H1 (cell line): ENCODE data around the gene IGFBP1. TPM values are rescaled to one million over a fixed set of nuclear protein-coding genes. Genes with fewer than 3 reads are reported as not detected.

Experiments
- CTCF ChIA-PET: fragments of 300-600 bp; sonication (Branson Sonifier 250); formaldehyde crosslinking; loops from one replicate; lab custom pipeline; 2021; ENCODE audit not compliant: partially characterized antibody; lab: Charles Lee
- POLR2A ChIA-PET: fragments of 300-600 bp; sonication (Branson Sonifier 250); formaldehyde crosslinking; loops from one replicate; lab custom pipeline; 2021; ENCODE audit warnings: inconsistent platforms; ENCODE audit not compliant: partially characterized antibody; lab: Charles Lee
- DNase-seq, 2 experiments: peaks; one replicate each; pipeline versions ENCODE4 v3.0.0 to v3.0.0-alpha.2; 2010 to 2022; ENCODE audit warnings: low spot score in 2 of 2, low read depth in 1 of 2, mixed read lengths in 1 of 2
- FAIRE-seq: peaks from 2 replicates; lab custom pipeline; 2011; peaks lifted over from hg19 to GRCh38; lab: Jason Lieb, UNC
- H2AFZ ChIP-seq: 2 replicates; pipeline ENCODE4 v1.8.1; 2012; ENCODE audit warnings: low read length, inconsistent platforms
- H2AK5ac ChIP-seq: 2 replicates; pipeline ENCODE4 v1.6.1; 2013; ENCODE audit warnings: low read depth, low read length
- H2BK120ac ChIP-seq: replicated peaks from 2 replicates; pipeline ENCODE3; 2013; ENCODE audit warnings: low read depth, low read length, inconsistent platforms
- H2BK12ac ChIP-seq: 2 replicates; pipeline ENCODE4 v1.6.1; 2013; ENCODE audit warnings: low read depth, low read length
- H2BK15ac ChIP-seq: 2 replicates; pipeline ENCODE4 v1.6.1; 2013; ENCODE audit warnings: low read length
- H2BK20ac ChIP-seq: 2 replicates; pipeline ENCODE4 v1.6.1; 2013; ENCODE audit warnings: low read length
- H2BK5ac ChIP-seq: 2 replicates; pipeline ENCODE4 v1.6.1; 2013; ENCODE audit warnings: low read depth, low read length
- H3K14ac ChIP-seq: 2 replicates; pipeline ENCODE4 v1.6.1; 2013; ENCODE audit warnings: inconsistent platforms; ENCODE audit not compliant: insufficient read length
- H3K18ac ChIP-seq: 2 replicates; pipeline ENCODE4 v1.6.1; 2013; ENCODE audit warnings: low read length; ENCODE audit errors: extremely low read depth
- H3K23ac ChIP-seq: 2 replicates; pipeline ENCODE4 v1.6.1; 2013; ENCODE audit warnings: inconsistent platforms; ENCODE audit not compliant: insufficient read length
- H3K23me2 ChIP-seq: 2 replicates; pipeline ENCODE4 v1.6.1; 2013; ENCODE audit warnings: low read depth, low read length
- H3K27ac ChIP-seq: 2 replicates; pipeline ENCODE4 v1.6.1; 2011; ENCODE audit warnings: low read depth, low read length, inconsistent platforms
- H3K27me3 ChIP-seq, 4 experiments: replicated peaks in 1 of 4; 1 replicate in 1 of 4; 2 replicates in 3 of 4; pipeline versions ENCODE4 v1.6.1 to v1.8.1; 2011 to 2013; ENCODE audit warnings: low read length in 3 of 4, mild to moderate bottlenecking in 3 of 4, inconsistent platforms in 2 of 4, mixed read lengths in 2 of 4, moderate library complexity in 1 of 4; ENCODE audit not compliant: control insufficient read depth in 3 of 4, insufficient read depth in 3 of 4; ENCODE audit errors: extremely low read depth in 1 of 4
- H3K36me3 ChIP-seq, 4 experiments: 2 replicates each; pipeline versions ENCODE4 v1.6.1 to v1.8.1; 2011 to 2013; ENCODE audit warnings: mild to moderate bottlenecking in 4 of 4, low read length in 3 of 4, moderate library complexity in 2 of 4, control low read depth in 1 of 4, inconsistent platforms in 1 of 4; ENCODE audit not compliant: insufficient read depth in 4 of 4, control insufficient read depth in 2 of 4
- H3K4ac ChIP-seq: replicated peaks from 2 replicates; pipeline ENCODE3; 2013; ENCODE audit warnings: low read length, low read depth, mixed read lengths, inconsistent platforms; ENCODE audit not compliant: insufficient read length
- H3K4me1 ChIP-seq, 4 experiments: replicated peaks in 1 of 4; 1 replicate in 1 of 4; 2 replicates in 3 of 4; pipeline versions ENCODE4 v1.6.1 to v1.8.1; 2011 to 2013; ENCODE audit warnings: low read length in 3 of 4, inconsistent platforms in 2 of 4, mixed read lengths in 1 of 4; ENCODE audit not compliant: insufficient read depth in 4 of 4, control insufficient read depth in 3 of 4
- H3K4me2 ChIP-seq, 2 experiments: 2 replicates each; pipeline versions ENCODE4 v1.6.1 to v1.8.1; 2011 to 2013; ENCODE audit warnings: low read depth in 2 of 2, low read length in 2 of 2, control low read depth in 1 of 2, inconsistent platforms in 1 of 2, mild to moderate bottlenecking in 1 of 2; ENCODE audit not compliant: insufficient read depth in 1 of 2
- H3K4me3 ChIP-seq, 4 experiments: fragments of 200-600, 300-600 bp in 1 of 4; sonication (generic), shearing (Covaris generic), sonication (Bioruptor Twin) in 1 of 4; 2 replicates each; pipeline versions ENCODE4 v1.5.1 to v1.8.1; 2011 to 2016; ENCODE audit warnings: low read length in 4 of 4, low read depth in 3 of 4, control low read depth in 2 of 4, inconsistent platforms in 2 of 4, mild to moderate bottlenecking in 2 of 4, mixed read lengths in 1 of 4, moderate library complexity in 1 of 4; ENCODE audit not compliant: insufficient read depth in 2 of 4; ENCODE audit errors: extremely low read depth in 1 of 4
- H3K56ac ChIP-seq: replicated peaks from 2 replicates; pipeline ENCODE3; 2013; ENCODE audit warnings: low read depth, mild to moderate bottlenecking, mixed read lengths, low read length, inconsistent platforms; ENCODE audit not compliant: insufficient read length
- H3K79me1 ChIP-seq: 2 replicates; pipeline ENCODE4 v1.6.1; 2013; ENCODE audit warnings: low read depth, low read length, control low read depth
- H3K79me2 ChIP-seq, 2 experiments: 2 replicates each; pipeline versions ENCODE4 v1.6.1 to v1.8.1; 2012 to 2013; ENCODE audit warnings: low read length in 2 of 2, mild to moderate bottlenecking in 2 of 2, inconsistent platforms in 1 of 2; ENCODE audit not compliant: insufficient read depth in 2 of 2, control insufficient read depth in 1 of 2
- H3K9ac ChIP-seq, 4 experiments: replicated peaks in 1 of 4; 1 replicate in 1 of 4; 2 replicates in 3 of 4; pipeline versions ENCODE4 v1.6.1 to v1.8.1; 2011 to 2013; ENCODE audit warnings: low read depth in 3 of 4, low read length in 3 of 4, control low read depth in 2 of 4, mild to moderate bottlenecking in 2 of 4, moderate library complexity in 2 of 4, inconsistent platforms in 1 of 4; ENCODE audit errors: extremely low read depth in 1 of 4
- H3K9me3 ChIP-seq, 2 experiments: 2 replicates each; pipeline versions ENCODE4 v1.6.1 to v1.8.1; 2012 to 2013; ENCODE audit warnings: mild to moderate bottlenecking in 2 of 2, moderate library complexity in 2 of 2, control low read depth in 1 of 2, inconsistent platforms in 1 of 2, low read depth in 1 of 2, low read length in 1 of 2, mixed read lengths in 1 of 2; ENCODE audit not compliant: insufficient read depth in 2 of 2
- H4K20me1 ChIP-seq, 2 experiments: replicated peaks in 1 of 2; 2 replicates each; pipeline versions ENCODE3 to v1.8.1; 2011 to 2013; ENCODE audit warnings: inconsistent platforms in 2 of 2, low read length in 2 of 2, mild to moderate bottlenecking in 1 of 2; ENCODE audit not compliant: insufficient read depth in 2 of 2, control insufficient read depth in 1 of 2
- H4K5ac ChIP-seq: 2 replicates; pipeline ENCODE4 v1.6.1; 2013; ENCODE audit warnings: low read length, low read depth, mixed read lengths, inconsistent platforms; ENCODE audit not compliant: insufficient read length
- H4K8ac ChIP-seq: 2 replicates; pipeline ENCODE4 v1.8.0; 2013; ENCODE audit warnings: mild to moderate bottlenecking, moderate library complexity, low read length, inconsistent platforms; ENCODE audit not compliant: insufficient read depth; ENCODE audit errors: extremely low read depth
- H4K91ac ChIP-seq: replicated peaks from 2 replicates; pipeline ENCODE3; 2013; ENCODE audit warnings: low read length, mixed read lengths, inconsistent platforms; ENCODE audit not compliant: insufficient read length
- BACH1 ChIP-seq: IDR thresholded peaks from 2 replicates; pipeline ENCODE4 v1.6.1; 2012; ENCODE audit warnings: low read length, improper control_type of control experiment
- CHD1 ChIP-seq: IDR thresholded peaks from 2 replicates; pipeline ENCODE4 v1.6.1; 2012; ENCODE audit warnings: low read depth, low read length, improper control_type of control experiment
- HDAC6 ChIP-seq: IDR thresholded peaks from one replicate; pipeline ENCODE4 v1.7.1; 2012; ENCODE audit warnings: low read depth, mild to moderate bottlenecking, inconsistent platforms, low read length, moderate library complexity
- TAF1 ChIP-seq: IDR thresholded peaks from 2 replicates; pipeline ENCODE4 v1.6.1; 2011; ENCODE audit warnings: mild to moderate bottlenecking, low read depth, low read length
- ZNF274 ChIP-seq: IDR thresholded peaks from 2 replicates; pipeline ENCODE4 v1.7.0; 2012; ENCODE audit warnings: low read length, borderline replicate concordance; ENCODE audit errors: extremely low read depth
- WGBS, 2 experiments: shearing (Covaris generic) in 1 of 2; methylation state at CpG; one replicate each; pipeline versions ENCODE4 v1.1.6 to v1.1.7; 2013 to 2015; ENCODE audit warnings: low lambda C conversion rate in 2 of 2, mixed read lengths in 2 of 2, inconsistent platforms in 1 of 2, low coverage in 1 of 2, missing lambda C conversion rate in 1 of 2; ENCODE audit not compliant: insufficient replicate concordance in 2 of 2, insufficient coverage in 1 of 2, insufficient read length in 1 of 2; ENCODE audit errors: extremely low coverage in 1 of 2, missing lambda C conversion rate in 1 of 2; 5-methylcytosine and 5-hydroxymethylcytosine counted together
- polyA plus RNA-seq, 7 experiments: library from polyadenylated mRNA; depleted of rRNA in 3 of 7; stranded (reverse) in 5 of 7; unstranded in 2 of 7; fragments of >200 nt in 5 of 7; fragments of 200-250 nt in 2 of 7; gene quantifications; 1 replicate in 5 of 7; 2 replicates in 1 of 7; 4 replicates in 1 of 7; pipeline versions ENCODE4 v1.2.1 to v1.2.3, GENCODE V29; 2011 to 2013; ENCODE audit warnings: missing spikeins in 2 of 7, mixed read lengths in 2 of 7
- total RNA-seq: library from RNA; stranded (reverse); fragmentation: NEBNext Ultra II Directional; extraction: Animal tissue kit (Norgen Biotek cat#: 25700); gene quantifications from 2 replicates; pipeline ENCODE4 v1.2.1, GENCODE V29; 2021

The IGFBP1 gene
- total and polyA plus RNA-seq, 2 of the 8 experiments (the other 6 are each of a cell fraction or from before 2014, with no cell fraction given) = not detected

GRCh38 chr7:45897042-45897690, 8.9 kb downstream of the IGFBP1 start:
- Histone ChIP-seq H3K79me1 (no peaks in the 10 kb centered on the region), H2BK120ac (no peak overlapping the region), H4K91ac (no peak overlapping the region), H4K5ac (no peak overlapping the region), H3K9ac (no peak overlapping the region)
- TF ChIP-seq BACH1 (no peak), TAF1 (no peak), HDAC6 (no peak), CHD1 (no peak), ZNF274 (no peak)
- TF ChIP-seq, all 59 proteins: peak for 0
- H4K8ac ChIP-seq = no peak overlapping the region
- H3K79me2 ChIP-seq = no peaks in the 10 kb centered on the region
- H3K4me3 ChIP-seq = no peak overlapping the region
- H3K23ac ChIP-seq = no peak overlapping the region
- H3K14ac ChIP-seq = no peak overlapping the region
- no peaks in the 10 kb centered on the region for H3K23me2 ChIP-seq
- POLR2A ChIA-PET = no interaction called here
- H3K18ac ChIP-seq = no peak overlapping the region
- H2BK20ac ChIP-seq = no peak overlapping the region
- no peak overlapping the region for H2AFZ ChIP-seq
- H3K27ac ChIP-seq = no peak overlapping the region
- H4K20me1 ChIP-seq = no peaks in the 10 kb centered on the region
- 100% methylated on average over 1 of the region's 1 CpG; no CpG with 5 or more reads in 1 of the 2 experiments for WGBS, 2 experiments
- CTCF ChIA-PET = no interaction called here
- no peak overlapping the region for H3K4me2 ChIP-seq
- H3K56ac ChIP-seq = no peak overlapping the region
- H3K27me3 ChIP-seq = peaks cover 0 to 4% (median 0%) of the 10 kb centered on the region in 4 experiments; a peak in 2 of 7 replicates
- no peak for FAIRE-seq
- H3K36me3 ChIP-seq = no peaks in the 10 kb centered on the region
- H2BK15ac ChIP-seq = no peak overlapping the region
- H2BK12ac ChIP-seq = no peak overlapping the region
- no peak overlapping the region for H2AK5ac ChIP-seq
- no peak overlapping the region for H2BK5ac ChIP-seq
- H3K9me3 ChIP-seq = no peaks in the 10 kb centered on the region
- DNase-seq = no peak
- H3K4me1 ChIP-seq = no peaks in the 10 kb centered on the region
- no peak overlapping the region for H3K4ac ChIP-seq
